GM18526 (cell line): ENCODE results near the gene CDC45.

Source experiments
- POLR2A ChIP-seq: IDR thresholded peaks from 3 replicates; pipeline ENCODE4 v1.6.1; 2011; ENCODE audit not compliant: insufficient read length; ENCODE audit errors: extremely low read depth

CDC45 gene

GRCh38 chr22:19540394-19540793, 60.7 kb downstream of the CDC45 start:
- no peak for TF ChIP-seq POLR2A

GRCh38 chr22:19543970-19544708, 64.4 kb downstream of the CDC45 start:
- TF ChIP-seq POLR2A: no peak

GRCh38 chr22:19545935-19546207, 66.2 kb downstream of the CDC45 start:
- no peak for TF ChIP-seq POLR2A

- TF ChIP-seq POLR2A: no peak
Observed at GRCh38 chr22:19546680-19547079, 67.0 kb downstream of the CDC45 start.

GRCh38 chr22:19547620-19548019, 67.9 kb downstream of the CDC45 start:
- TF ChIP-seq POLR2A: no peak

GRCh38 chr22:19548964-19549363, 69.2 kb downstream of the CDC45 start:
- TF ChIP-seq POLR2A: no peak

- no peak for TF ChIP-seq POLR2A
Observed at GRCh38 chr22:19549428-19549827, 69.7 kb downstream of the CDC45 start.

GRCh38 chr22:19550382-19550781, 70.7 kb downstream of the CDC45 start:
- TF ChIP-seq POLR2A: no peak

GRCh38 chr22:19553201-19553600, 73.5 kb downstream of the CDC45 start:
- TF ChIP-seq POLR2A: no peak

- TF ChIP-seq POLR2A: no peak
Observed at GRCh38 chr22:19554834-19555404, 75.2 kb downstream of the CDC45 start.

- TF ChIP-seq POLR2A: no peak
Observed at GRCh38 chr22:19555651-19556050, 75.9 kb downstream of the CDC45 start.

- TF ChIP-seq POLR2A: no peak
Observed at GRCh38 chr22:19556963-19557545, 77.3 kb downstream of the CDC45 start.

- no peak for TF ChIP-seq POLR2A
Observed at GRCh38 chr22:19559324-19559811, 79.6 kb downstream of the CDC45 start.

GRCh38 chr22:19559956-19560355, 80.2 kb downstream of the CDC45 start:
- no peak for TF ChIP-seq POLR2A

- no peak for TF ChIP-seq POLR2A
Observed at GRCh38 chr22:19565382-19566278, 85.9 kb downstream of the CDC45 start.
